GM19238 (cell line): ENCODE measurements around the gene SEC61G.

Experiments used
- DNase-seq: peaks from one replicate; pipeline ENCODE4 v3.0.0; 2011; ENCODE audit warnings: low spot score; ENCODE audit not compliant: insufficient read length

The SEC61G gene

DNA sequence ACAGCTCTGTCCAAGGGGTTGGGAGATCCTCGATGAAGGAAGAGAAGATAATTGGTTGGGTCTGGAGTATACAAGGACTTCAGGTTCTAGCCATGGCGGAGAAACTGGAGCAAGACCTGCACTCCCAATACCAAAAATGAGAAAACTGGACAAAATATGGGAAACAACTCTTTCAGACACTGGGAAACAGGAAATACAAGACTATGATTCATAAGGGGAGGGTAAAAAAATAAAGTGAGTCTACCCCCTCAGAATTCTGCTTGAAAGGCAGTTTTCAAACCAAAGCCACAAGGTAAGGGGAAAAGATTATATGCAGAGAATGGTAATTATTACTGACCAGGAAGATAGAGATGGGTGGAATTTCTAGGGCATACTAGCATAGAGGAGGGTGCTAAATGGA lies 10.2 kb upstream of the SEC61G start:
- DNase-seq: no peak

DNA sequence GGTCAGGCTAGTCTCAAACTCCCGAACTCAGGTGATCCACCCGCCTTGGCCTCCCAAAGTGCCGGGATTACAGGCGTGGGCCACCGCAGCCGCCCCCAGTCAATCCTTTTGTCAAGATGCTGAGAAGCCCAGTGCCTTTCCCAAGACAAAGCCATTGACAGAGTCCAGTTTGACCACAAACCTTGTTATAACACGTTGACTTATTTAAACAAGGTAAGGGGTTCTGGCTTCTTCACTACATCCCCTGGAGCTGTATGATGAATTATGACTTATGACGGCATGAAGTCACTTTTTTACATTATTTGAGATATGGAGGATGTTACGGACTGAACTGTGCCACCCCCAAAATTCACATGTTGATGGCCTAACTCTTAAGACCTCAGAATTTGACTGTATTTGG lies 5.8 kb upstream of the SEC61G start:
- DNase-seq: no peak

DNA sequence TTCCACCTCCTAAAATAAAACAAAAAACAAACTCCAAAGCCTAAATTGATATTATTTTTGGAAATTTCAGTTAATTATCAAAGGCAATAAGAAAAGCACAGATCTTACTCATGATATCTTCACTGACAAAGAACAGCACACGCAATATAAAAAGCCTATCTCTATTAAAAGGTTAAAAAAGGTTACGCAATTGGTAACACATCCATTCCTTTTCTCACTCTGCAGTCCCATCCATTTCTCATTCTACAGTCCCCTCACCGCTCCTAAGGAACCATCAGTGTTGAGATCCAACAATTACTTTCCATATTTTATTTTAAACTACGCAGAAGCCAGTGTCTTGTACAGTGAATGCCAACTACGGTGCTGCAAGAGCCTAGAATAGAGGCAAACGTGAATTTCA lies 1.3 kb downstream of the SEC61G start:
- DNase-seq: no peak

DNA sequence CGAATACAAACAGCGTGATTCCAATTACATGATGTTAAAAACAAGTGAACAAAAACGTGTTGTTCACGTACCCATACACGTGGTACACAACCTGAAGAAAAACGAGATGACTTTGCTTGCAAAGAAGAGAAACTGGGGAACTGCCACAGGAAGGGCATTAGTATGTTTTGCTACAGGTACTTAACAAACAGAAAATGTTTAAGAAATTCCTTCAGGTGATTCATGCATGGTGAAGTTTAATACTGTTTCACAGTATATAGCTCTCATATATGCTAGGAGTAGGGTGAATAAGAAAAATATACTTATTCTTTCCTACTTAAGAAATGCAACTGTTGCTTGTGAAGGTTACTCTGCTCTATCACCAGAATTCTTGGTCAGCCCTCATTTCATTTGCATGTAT lies 9.8 kb downstream of the SEC61G start:
- DNase-seq: no peak

GRCh38 chr7:54747234-54747633 lies 11.8 kb downstream of the SEC61G start:
- DNase-seq: no peak

DNA sequence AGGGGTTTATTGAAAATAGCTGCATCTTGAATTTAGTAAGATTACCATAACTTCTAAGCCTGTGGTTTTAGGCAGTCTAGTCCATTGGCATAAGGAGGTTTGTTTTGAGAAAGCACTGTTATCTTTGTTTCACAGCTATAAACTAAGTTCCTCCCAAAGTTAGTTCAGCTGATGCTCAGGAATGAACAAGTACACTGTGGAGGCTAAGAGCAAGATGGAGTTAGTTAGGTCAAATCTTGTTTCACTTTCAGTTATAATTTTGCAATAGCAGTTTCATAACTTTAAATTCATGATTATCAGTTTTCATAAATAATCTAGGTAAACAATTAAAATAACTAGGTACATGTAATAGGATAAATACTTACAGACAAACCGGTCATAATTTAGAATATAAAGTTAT lies 15.4 kb downstream of the SEC61G start:
- DNase-seq: no peak

GRCh38 chr7:54738737-54739136 lies 20.3 kb downstream of the SEC61G start:
- no peak for DNase-seq

- no peak for DNase-seq
Measured at GRCh38 chr7:54729107-54729506, 29.9 kb downstream of the SEC61G start.

DNA sequence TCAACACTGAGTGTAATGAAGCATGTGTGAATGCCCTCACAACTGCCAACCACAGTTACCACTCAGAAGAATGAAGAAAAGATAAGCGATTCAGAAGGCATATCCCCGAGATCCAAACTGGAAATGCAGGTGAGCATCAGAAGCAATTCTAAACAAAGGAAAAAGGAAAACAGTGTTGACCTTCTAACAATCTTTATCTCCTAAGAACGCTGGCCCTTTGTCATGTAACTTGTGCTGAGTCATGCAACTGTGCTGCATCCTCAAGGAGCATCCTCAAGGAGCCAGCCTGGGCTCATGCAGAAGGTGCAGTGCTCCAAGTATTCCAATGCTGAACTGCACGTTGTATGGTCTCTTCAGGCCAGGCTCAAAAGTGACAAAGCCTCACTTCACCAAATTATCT lies 30.6 kb downstream of the SEC61G start:
- no peak for DNase-seq

GRCh38 chr7:54725255-54725654 lies 33.8 kb downstream of the SEC61G start:
- DNase-seq: no peak

DNA sequence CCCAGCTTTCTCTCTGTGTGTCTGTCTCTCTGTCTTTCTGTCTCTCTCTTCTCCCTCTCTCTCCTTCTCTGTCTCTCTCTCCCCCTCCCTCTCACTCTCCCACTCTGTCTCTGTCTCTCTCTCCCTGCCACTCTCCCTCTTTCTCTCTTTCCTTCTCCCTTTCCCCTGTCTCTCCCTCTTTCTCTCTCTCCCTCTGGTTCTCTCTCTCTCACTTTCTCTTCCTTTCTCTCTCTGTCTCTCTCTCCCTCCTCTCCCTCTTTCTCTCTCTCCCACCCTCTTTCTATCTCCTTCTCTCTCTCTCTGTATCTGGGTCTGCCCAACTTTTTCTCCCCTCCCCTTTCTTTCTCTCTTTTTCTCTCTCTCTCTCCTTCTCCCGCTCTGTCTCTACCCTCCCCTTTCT lies 36.5 kb downstream of the SEC61G start:
- no peak for DNase-seq

- no peak for DNase-seq
Measured at GRCh38 chr7:54722026-54722425, 37.0 kb downstream of the SEC61G start.

DNA sequence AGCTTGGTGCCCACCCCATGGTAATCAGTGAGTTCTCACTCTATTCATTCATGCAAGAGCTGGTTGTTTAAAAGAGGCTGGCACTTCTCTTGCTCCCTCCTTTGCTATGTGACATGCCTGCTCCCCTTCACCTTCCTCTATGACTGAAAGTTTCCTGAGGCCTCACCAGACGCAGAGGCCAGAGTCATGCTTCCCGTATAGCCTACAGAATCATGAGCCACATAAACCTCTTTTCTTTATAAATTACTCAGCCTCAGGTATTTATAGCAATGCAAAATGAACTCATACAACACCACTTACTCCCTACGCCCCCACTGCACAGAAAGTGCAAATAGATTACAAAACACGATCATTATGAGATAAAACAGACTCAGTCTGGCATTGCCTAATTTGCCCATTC lies 39.0 kb downstream of the SEC61G start:
- DNase-seq: no peak

DNA sequence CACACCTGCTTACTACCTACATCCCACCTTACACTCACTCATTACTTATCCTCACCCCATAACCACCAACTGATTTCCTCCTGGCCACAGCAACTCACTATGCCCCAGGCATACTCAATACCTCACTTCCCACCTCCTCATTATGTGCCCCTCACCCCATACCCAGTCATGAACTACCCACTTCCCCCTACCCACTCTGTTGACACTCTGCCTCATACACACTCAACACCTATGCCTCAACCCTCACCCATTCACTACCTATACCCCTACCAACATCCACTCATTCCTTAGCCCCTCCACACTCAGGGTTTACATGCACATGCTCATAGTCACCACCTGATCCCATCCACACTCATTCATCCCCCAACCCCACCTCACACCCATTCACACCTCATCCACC lies 39.6 kb downstream of the SEC61G start:
- no peak for DNase-seq

DNA sequence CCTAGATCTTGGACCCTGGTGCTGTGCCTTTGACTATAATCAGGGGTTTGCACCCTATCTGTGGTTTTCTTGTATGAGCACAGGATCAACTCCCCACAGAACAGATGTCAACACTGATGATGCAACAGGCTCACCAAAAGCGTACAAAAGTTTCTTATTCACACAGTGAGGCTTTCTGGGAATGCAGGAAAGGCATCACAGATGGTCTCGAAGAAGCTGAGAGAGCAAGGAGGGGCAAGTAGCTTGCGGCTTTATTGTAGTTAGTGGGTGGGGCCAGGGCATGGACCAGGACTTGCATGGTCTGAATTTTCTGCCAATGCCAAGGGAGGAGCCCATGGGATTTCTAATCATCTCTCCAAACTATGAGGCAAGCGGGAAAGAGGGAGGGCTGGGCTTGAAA lies 46.2 kb downstream of the SEC61G start:
- DNase-seq: no peak

- DNase-seq: no peak
Measured at GRCh38 chr7:54711900-54712595, 47.0 kb downstream of the SEC61G start.

DNA sequence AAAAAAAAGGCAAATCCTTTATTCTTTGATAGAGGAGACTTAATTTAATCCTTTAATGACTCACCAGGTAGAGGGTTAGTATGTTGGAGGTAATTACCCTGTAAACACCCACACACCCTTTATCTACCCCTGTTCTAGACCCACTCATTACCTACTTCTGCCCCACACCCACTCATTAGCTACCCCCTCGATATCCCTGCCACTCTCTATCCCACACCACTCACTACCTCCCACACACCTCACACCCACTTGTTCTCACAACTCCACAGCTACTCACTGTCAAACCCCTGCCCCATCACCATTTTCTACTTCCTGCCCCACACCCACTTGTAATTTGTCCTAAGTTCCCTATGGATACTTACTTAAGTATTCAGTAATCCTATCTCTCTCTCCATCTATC lies 49.7 kb downstream of the SEC61G start:
- no peak for DNase-seq

- DNase-seq: no peak
Measured at GRCh38 chr7:54705436-54705835, 53.6 kb downstream of the SEC61G start.

DNA sequence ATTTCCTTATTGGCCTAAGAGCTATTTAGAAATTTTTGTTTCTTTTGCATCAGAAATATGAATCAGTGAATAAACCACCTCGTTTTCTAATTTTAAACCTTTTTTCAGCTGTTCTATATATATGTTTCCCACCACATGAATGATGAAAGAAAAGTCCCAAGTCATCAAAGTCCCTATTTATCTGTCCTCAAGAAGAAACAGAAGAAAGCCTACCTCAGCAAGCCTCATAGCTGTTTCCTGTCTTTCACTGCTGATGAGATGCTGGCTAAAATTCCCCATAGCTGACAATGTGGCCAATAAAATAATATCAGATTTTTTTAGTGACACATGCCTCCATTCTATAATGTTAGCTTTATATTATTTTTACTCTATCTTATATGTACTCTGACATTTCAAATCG lies 54.2 kb downstream of the SEC61G start:
- no peak for DNase-seq
